Measurements from ENCODE around the gene TPP2.

GRCh38 chr13:102693250-102693649 lies 96.5 kb downstream of the TPP2 start:
- TF ChIP-seq CTCF (IDR thresholded peaks at IDR 0.05), result no peak
- TF ChIP-seq POLR2A (IDR thresholded peaks at IDR 0.05), result no peak
